H1 (cell line): ENCODE results near the gene DAG1. TPM values are rescaled to one million over a fixed set of nuclear protein-coding genes. Genes with fewer than 3 reads are reported as not detected.

Experiments used
- ASH2L ChIP-seq: fragments of 200-600, 300-600 bp; sonication (generic); IDR thresholded peaks from one replicate; pipeline ENCODE4 v1.7.1; 2017; ENCODE audit warnings: low read length
- BCL11A ChIP-seq, 2 experiments: IDR thresholded peaks; one replicate each; pipeline ENCODE4 v1.6.1; 2011; ENCODE audit warnings: low read depth in 2 of 2, low read length in 2 of 2, mild to moderate bottlenecking in 2 of 2
- CHD7 ChIP-seq: fragments of 300-600 bp; sonication (generic); IDR thresholded peaks from 2 replicates; pipeline ENCODE4 v1.7.1; 2012; ENCODE audit warnings: low read length, moderate library complexity, mild to moderate bottlenecking, inconsistent platforms; ENCODE audit not compliant: insufficient replicate concordance
- CTCF ChIP-seq, 3 experiments: IDR thresholded peaks; 1 replicate in 2 of 3; 2 replicates in 1 of 3; pipeline versions ENCODE4 v1.5.1 to v1.6.1; 2011; ENCODE audit warnings: low read length in 3 of 3, mild to moderate bottlenecking in 3 of 3, inconsistent platforms in 2 of 3, low read depth in 1 of 3, moderate library complexity in 1 of 3; ENCODE audit not compliant: insufficient read depth in 1 of 3; ENCODE audit errors: control extremely low read depth in 1 of 3
- GTF2F1 ChIP-seq: IDR thresholded peaks from 2 replicates; pipeline ENCODE4 v1.6.1; 2012; ENCODE audit warnings: low read depth, low read length, improper control_type of control experiment, borderline replicate concordance
- HDAC6 ChIP-seq: IDR thresholded peaks from one replicate; pipeline ENCODE4 v1.7.1; 2012; ENCODE audit warnings: low read depth, mild to moderate bottlenecking, inconsistent platforms, low read length, moderate library complexity
- KDM1A ChIP-seq: fragments of 200-600, 300-600 bp; sonication (generic); IDR thresholded peaks from 2 replicates; pipeline ENCODE4 v1.7.1; 2016; ENCODE audit warnings: mild to moderate bottlenecking, low read length, borderline replicate concordance
- RNF2 ChIP-seq: fragments of 200-900, 300-1000 bp; sonication (generic); IDR thresholded peaks from 2 replicates; pipeline ENCODE4 v1.7.1; 2016; ENCODE audit warnings: borderline replicate concordance, low read depth, mild to moderate bottlenecking, antibody characterized with exemption, low read length; ENCODE audit not compliant: poor library complexity, severe bottlenecking; ENCODE audit errors: missing control alignments
- SUZ12 ChIP-seq: fragments of 200-600 bp; sonication (generic); IDR thresholded peaks from 2 replicates; pipeline ENCODE4 v1.6.1; 2012; ENCODE audit warnings: mild to moderate bottlenecking, inconsistent platforms, low read length, moderate library complexity, mixed read lengths
- polyA plus RNA-seq, 7 experiments: library from polyadenylated mRNA; depleted of rRNA in 3 of 7; stranded (reverse) in 5 of 7; unstranded in 2 of 7; fragments of >200 nt in 5 of 7; fragments of 200-250 nt in 2 of 7; gene quantifications; 1 replicate in 5 of 7; 2 replicates in 1 of 7; 4 replicates in 1 of 7; pipeline versions ENCODE4 v1.2.1 to v1.2.3, GENCODE V29; 2011 to 2013; ENCODE audit warnings: missing spikeins in 2 of 7, mixed read lengths in 2 of 7
- total RNA-seq: library from RNA; stranded (reverse); fragmentation: NEBNext Ultra II Directional; extraction: Animal tissue kit (Norgen Biotek cat#: 25700); gene quantifications from 2 replicates; pipeline ENCODE4 v1.2.1, GENCODE V29; 2021

The DAG1 gene
- total and polyA plus RNA-seq, 2 of the 8 experiments (the other 6 are each of a cell fraction or from before 2014, with no cell fraction given), result 97.5 to 138 TPM

- TF ChIP-seq CHD7 (no peak), KDM1A (no peak), GTF2F1 (no peak), ASH2L (no peak), RNF2 (no peak), HDAC6 (no peak), SUZ12 (no peak), BCL11A (IDR thresholded peaks at IDR 0.05; ENCODE audit: low read depth in 2 of 2, low read length in 2 of 2) (no peak), CTCF (IDR thresholded peaks at IDR 0.05; ENCODE audit: control extremely low read depth in 1 of 3, insufficient read depth in 1 of 3, low read depth in 1 of 3, low read length in 3 of 3) (no peak)
Observed at GRCh38 chr3:49424816-49425215, 45.3 kb upstream of the DAG1 start (continued).
